ENCODE results near the gene BMPR1B.

Gene BMPR1B

GRCh38 chr4:94722748-94723147, 35.0 kb upstream of the BMPR1B start:
- no peak overlapping the region for H3K4me3 ChIP-seq (ENCODE audit: low read depth, low read length)
- no peak for DNase-seq (ENCODE audit: low read depth)
- TF ChIP-seq CTCF (IDR thresholded peaks at IDR 0.05; ENCODE audit: insufficient read depth, low read depth, low read length, missing control alignments): no peak

- TF ChIP-seq CTCF (IDR thresholded peaks at IDR 0.05; ENCODE audit: insufficient read depth, low read depth, low read length, missing control alignments): no peak
- no peak overlapping the region for H3K4me3 ChIP-seq (ENCODE audit: low read depth, low read length)
- DNase-seq (ENCODE audit: low read depth): no peak
Measured at GRCh38 chr4:94724016-94724790, 33.6 kb upstream of the BMPR1B start.

- DNase-seq (ENCODE audit: low read depth): no peak
- TF ChIP-seq CTCF (IDR thresholded peaks at IDR 0.05; ENCODE audit: insufficient read depth, low read depth, low read length, missing control alignments): no peak
Measured at GRCh38 chr4:94726524-94727123, 31.1 kb upstream of the BMPR1B start.

GRCh38 chr4:94728056-94728766, 29.5 kb upstream of the BMPR1B start:
- no peak for DNase-seq (ENCODE audit: low read depth)
- no peak overlapping the region for H3K4me3 ChIP-seq (ENCODE audit: low read depth, low read length)
- TF ChIP-seq CTCF (IDR thresholded peaks at IDR 0.05; ENCODE audit: insufficient read depth, low read depth, low read length, missing control alignments): no peak

More at GRCh38 chr4:94726524-94727123, 31.1 kb upstream of the BMPR1B start:
- no peak overlapping the region for H3K4me3 ChIP-seq (ENCODE audit: low read depth, low read length)

- H3K4me3 ChIP-seq (ENCODE audit: low read depth, low read length): no peak overlapping the region
- no peak for TF ChIP-seq CTCF (IDR thresholded peaks at IDR 0.05; ENCODE audit: insufficient read depth, low read depth, low read length, missing control alignments)
- DNase-seq (ENCODE audit: low read depth): no peak
Measured at GRCh38 chr4:94732358-94732698, 25.4 kb upstream of the BMPR1B start.

- no peak overlapping the region for H3K4me3 ChIP-seq (ENCODE audit: low read depth, low read length)
- TF ChIP-seq CTCF (IDR thresholded peaks at IDR 0.05; ENCODE audit: insufficient read depth, low read depth, low read length, missing control alignments): no peak
- no peak for DNase-seq (ENCODE audit: low read depth)
Measured at GRCh38 chr4:94739741-94740140, 18.0 kb upstream of the BMPR1B start.

All from GM12865 (cell line).